ENCODE results near the gene NMRAL1.

NMRAL1 gene

GRCh38 chr16:4474192-4474961 lies at the start of gene NMRAL1:
Gene NMRAL1, minus strand, starts transcription at chr16:4474625. Its CDS starts 493 bp downstream, at chr16:4474132.
- in situ Hi-C loops (cut with MboI; ENCODE audit: low sequenced_read_pairs, unreplicated experiment): no loop called here
- TF ChIP-seq, protein P1, sequence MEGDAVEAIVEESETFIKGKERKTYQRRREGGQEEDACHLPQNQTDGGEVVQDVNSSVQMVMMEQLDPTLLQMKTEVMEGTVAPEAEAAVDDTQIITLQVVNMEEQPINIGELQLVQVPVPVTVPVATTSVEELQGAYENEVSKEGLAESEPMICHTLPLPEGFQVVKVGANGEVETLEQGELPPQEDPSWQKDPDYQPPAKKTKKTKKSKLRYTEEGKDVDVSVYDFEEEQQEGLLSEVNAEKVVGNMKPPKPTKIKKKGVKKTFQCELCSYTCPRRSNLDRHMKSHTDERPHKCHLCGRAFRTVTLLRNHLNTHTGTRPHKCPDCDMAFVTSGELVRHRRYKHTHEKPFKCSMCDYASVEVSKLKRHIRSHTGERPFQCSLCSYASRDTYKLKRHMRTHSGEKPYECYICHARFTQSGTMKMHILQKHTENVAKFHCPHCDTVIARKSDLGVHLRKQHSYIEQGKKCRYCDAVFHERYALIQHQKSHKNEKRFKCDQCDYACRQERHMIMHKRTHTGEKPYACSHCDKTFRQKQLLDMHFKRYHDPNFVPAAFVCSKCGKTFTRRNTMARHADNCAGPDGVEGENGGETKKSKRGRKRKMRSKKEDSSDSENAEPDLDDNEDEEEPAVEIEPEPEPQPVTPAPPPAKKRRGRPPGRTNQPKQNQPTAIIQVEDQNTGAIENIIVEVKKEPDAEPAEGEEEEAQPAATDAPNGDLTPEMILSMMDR (IDR thresholded peaks at IDR 0.05; ENCODE audit: borderline replicate concordance, control extremely low read depth, extremely low read depth, insufficient read depth, missing control alignments): no peak
- DNase-seq (ENCODE audit: low spot score): peak; percentile 95

DNA sequence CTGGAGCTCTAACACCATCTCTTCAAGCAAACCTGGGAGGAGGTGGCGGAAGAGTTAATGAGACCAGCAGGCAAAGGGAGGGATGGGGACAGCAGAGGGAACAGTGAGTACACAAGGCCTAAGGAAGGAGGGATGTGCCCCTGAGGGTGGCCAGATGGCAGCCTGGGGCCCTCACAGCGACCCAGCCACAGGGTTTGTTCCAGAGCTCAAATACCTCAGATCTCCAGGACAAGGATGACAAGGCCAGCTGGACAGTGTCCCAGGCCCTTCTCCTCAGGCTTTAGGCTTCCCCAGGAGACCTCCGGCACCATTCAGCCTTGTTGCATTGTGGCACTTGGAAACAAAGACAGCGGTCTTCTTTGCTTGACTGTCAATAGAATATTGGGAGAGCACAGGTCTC lies 49.3 kb upstream of the NMRAL1 start:
- TF ChIP-seq, protein P1 (IDR thresholded peaks at IDR 0.05; ENCODE audit: borderline replicate concordance, control extremely low read depth, extremely low read depth, insufficient read depth, missing control alignments): no peak
- in situ Hi-C loops (cut with MboI; ENCODE audit: low sequenced_read_pairs, unreplicated experiment): no loop called here
- no peak for DNase-seq (ENCODE audit: low spot score)

GRCh38 chr16:4522051-4522581 lies 47.7 kb upstream of the NMRAL1 start:
- in situ Hi-C loops (cut with MboI; ENCODE audit: low sequenced_read_pairs, unreplicated experiment): no loop called here
- TF ChIP-seq, protein P1 (IDR thresholded peaks at IDR 0.05; ENCODE audit: borderline replicate concordance, control extremely low read depth, extremely low read depth, insufficient read depth, missing control alignments): no peak
- DNase-seq (ENCODE audit: low spot score): no peak

DNA sequence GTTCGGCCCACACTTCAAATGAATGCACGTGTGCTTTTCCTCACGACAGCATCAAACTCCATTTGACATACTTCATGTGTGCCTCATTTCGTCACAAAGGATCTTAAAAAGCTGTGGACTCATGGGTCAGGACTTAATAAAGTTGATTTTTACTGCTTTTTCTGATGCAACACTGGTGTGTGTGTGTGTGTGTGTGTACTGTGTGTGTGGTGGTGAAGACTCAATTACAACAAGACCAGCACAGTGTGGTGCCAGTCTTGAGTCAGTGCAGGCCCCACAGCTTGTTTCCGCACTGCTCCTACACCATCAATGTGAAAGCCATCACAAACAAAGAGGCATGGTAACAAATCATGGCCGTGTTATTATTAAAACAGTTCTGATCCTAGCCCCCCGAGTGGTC lies 46.5 kb upstream of the NMRAL1 start:
- TF ChIP-seq, protein P1 (IDR thresholded peaks at IDR 0.05; ENCODE audit: borderline replicate concordance, control extremely low read depth, extremely low read depth, insufficient read depth, missing control alignments): no peak
- DNase-seq (ENCODE audit: low spot score): no peak
- in situ Hi-C loops (cut with MboI; ENCODE audit: low sequenced_read_pairs, unreplicated experiment): no loop called here

DNA sequence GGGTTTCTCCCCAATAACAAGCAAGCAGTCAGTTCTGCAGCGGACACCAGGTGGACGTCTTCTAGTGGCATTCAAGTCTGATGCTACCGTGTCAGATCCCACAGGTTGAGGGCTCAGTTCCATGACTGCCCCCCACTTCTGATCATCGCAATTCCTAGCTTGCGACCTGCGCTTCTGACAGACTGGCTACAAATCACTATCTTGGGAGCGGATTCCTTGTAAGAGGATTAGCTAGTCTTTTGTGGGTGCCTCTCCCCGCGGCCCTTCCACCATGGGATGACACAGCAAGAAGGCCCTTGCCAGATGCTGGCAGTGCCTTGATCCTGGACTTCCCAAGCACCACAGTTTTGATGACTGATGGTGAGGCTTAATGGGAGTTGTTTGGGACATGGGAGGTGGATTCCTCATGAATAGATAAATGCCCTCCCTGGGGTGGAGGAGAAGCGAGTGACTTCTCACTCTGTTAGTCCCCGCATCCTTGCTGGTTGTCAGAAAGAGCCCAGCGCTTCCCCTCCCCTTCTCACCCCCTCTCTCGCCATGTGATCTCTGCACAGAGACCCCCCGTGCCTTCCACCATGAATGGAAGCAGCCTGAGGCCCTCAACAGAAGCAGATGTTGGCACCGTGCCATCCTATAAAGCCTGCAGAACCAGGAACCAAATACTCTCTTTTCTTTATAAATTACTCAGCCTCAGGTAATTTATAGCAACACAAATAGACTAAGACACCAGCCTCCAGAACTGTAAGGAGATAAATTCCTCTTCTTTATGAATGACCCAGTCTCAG lies 45.0 kb upstream of the NMRAL1 start:
- TF ChIP-seq, protein P1 (IDR thresholded peaks at IDR 0.05; ENCODE audit: borderline replicate concordance, control extremely low read depth, extremely low read depth, insufficient read depth, missing control alignments): no peak
- in situ Hi-C loops (cut with MboI; ENCODE audit: low sequenced_read_pairs, unreplicated experiment): no loop called here
- no peak for DNase-seq (ENCODE audit: low spot score)

- in situ Hi-C loops (cut with MboI; ENCODE audit: low sequenced_read_pairs, unreplicated experiment): no loop called here
- no peak for DNase-seq (ENCODE audit: low spot score)
- TF ChIP-seq, protein P1 (IDR thresholded peaks at IDR 0.05; ENCODE audit: borderline replicate concordance, control extremely low read depth, extremely low read depth, insufficient read depth, missing control alignments): peak; percentile 45
These were observed 43.6 kb upstream of the NMRAL1 start for GRCh38 chr16:4517812-4518680.

All from GM13976 (cell line).